Caco-2 (cell line): ENCODE results near the gene SLC27A4. TPM values are rescaled to one million over a fixed set of nuclear protein-coding genes. Genes with fewer than 3 reads are reported as not detected.

Experiments used
- BruUV-seq: library from RNA; stranded (reverse); fragments of 400-500 nt; replicated peaks from 2 replicates; lab custom pipeline; 2021; lab: Mats Ljungman, UMichigan
- CTCF ChIA-PET: fragments of 300-600 bp; sonication (Branson Sonifier 250); formaldehyde crosslinking; loops from one replicate; lab custom pipeline; 2022; ENCODE audit warnings: antibody characterized with exemption; lab: Charles Lee
- POLR2A ChIA-PET: fragments of 300-600 bp; sonication (Branson Sonifier 250); formaldehyde crosslinking; loops from one replicate; lab custom pipeline; 2022; ENCODE audit warnings: antibody characterized with exemption; lab: Charles Lee
- DNase-seq, 2 experiments: peaks; one replicate each; pipeline versions ENCODE4 v3.0.0 to v3.0.0-alpha.2; 2020 to 2022
- H3K27me3 ChIP-seq: replicated peaks from 2 replicates; pipeline ENCODE4 v1.6.0; 2011; ENCODE audit warnings: low read length; ENCODE audit not compliant: control insufficient read depth, insufficient read depth
- H3K36me3 ChIP-seq: 2 replicates; pipeline ENCODE4 v1.5.1; 2011; ENCODE audit warnings: low read length; ENCODE audit not compliant: control insufficient read depth, insufficient read depth
- H3K4me1 ChIP-seq: fragments of 250-450 bp; sonication (Bioruptor Pico); 2 replicates; pipeline ENCODE4 v1.5.1; 2020; ENCODE audit warnings: mild to moderate bottlenecking
- H3K4me3 ChIP-seq: 2 replicates; pipeline ENCODE4 v1.5.1; 2011; ENCODE audit warnings: low read depth, mild to moderate bottlenecking, control low read depth, low read length
- H3K9me3 ChIP-seq: fragments of 250-450 bp; sonication (Bioruptor Pico); 2 replicates; pipeline ENCODE4 v1.5.1; 2020; ENCODE audit warnings: mild to moderate bottlenecking, moderate library complexity
- H3K27ac Mint-ChIP-seq: one replicate; pipeline ENCODE4 v1.8.0; 2022; ENCODE audit warnings: mixed read lengths; ENCODE audit not compliant: unreplicated experiment
- H3K27me3 Mint-ChIP-seq: one replicate; pipeline ENCODE4 v1.8.0; 2022; ENCODE audit warnings: mixed read lengths; ENCODE audit not compliant: insufficient read depth, unreplicated experiment
- H3K36me3 Mint-ChIP-seq: one replicate; pipeline ENCODE4 v1.8.0; 2022; ENCODE audit warnings: mild to moderate bottlenecking, mixed read lengths; ENCODE audit not compliant: insufficient read depth, unreplicated experiment
- H3K4me1 Mint-ChIP-seq: one replicate; pipeline ENCODE4 v1.8.0; 2022; ENCODE audit warnings: low read depth, mixed read lengths; ENCODE audit not compliant: unreplicated experiment
- H3K4me3 Mint-ChIP-seq: one replicate; pipeline ENCODE4 v1.8.0; 2022; ENCODE audit warnings: mild to moderate bottlenecking, moderate library complexity, mixed read lengths; ENCODE audit not compliant: unreplicated experiment
- H3K9me3 Mint-ChIP-seq: one replicate; pipeline ENCODE4 v1.8.0; 2022; ENCODE audit warnings: mixed read lengths; ENCODE audit not compliant: unreplicated experiment
- intact Hi-C: fragments of 100-400 bp; cut with micrococcal nuclease; formaldehyde crosslinking; loops from one replicate; pipeline ENCODE4 v1.10.0; 2022; ENCODE audit not compliant: unreplicated experiment
- total RNA-seq: library from RNA; stranded (reverse); gene quantifications from 2 replicates; pipeline ENCODE4 v1.2.3, GENCODE V29; 2022
- TF ChIP-seq, protein P1 (sequence below), 2 experiments: fragments of 200-600 bp in 1 of 2; IDR thresholded peaks; 1 replicate in 1 of 2; 2 replicates in 1 of 2; pipeline versions ENCODE4 v1.5.1 to v1.8.0; 2011 to 2022; ENCODE audit warnings: antibody characterized with exemption in 1 of 2, control low read depth in 1 of 2, inconsistent platforms in 1 of 2, low read depth in 1 of 2, low read length in 1 of 2, mild to moderate bottlenecking in 1 of 2, moderate library complexity in 1 of 2; ENCODE audit not compliant: insufficient read depth in 1 of 2, severe bottlenecking in 1 of 2, unreplicated experiment in 1 of 2

The SLC27A4 gene
- total RNA-seq, 1 experiment from 2014 or later: 22.8 TPM

DNA sequence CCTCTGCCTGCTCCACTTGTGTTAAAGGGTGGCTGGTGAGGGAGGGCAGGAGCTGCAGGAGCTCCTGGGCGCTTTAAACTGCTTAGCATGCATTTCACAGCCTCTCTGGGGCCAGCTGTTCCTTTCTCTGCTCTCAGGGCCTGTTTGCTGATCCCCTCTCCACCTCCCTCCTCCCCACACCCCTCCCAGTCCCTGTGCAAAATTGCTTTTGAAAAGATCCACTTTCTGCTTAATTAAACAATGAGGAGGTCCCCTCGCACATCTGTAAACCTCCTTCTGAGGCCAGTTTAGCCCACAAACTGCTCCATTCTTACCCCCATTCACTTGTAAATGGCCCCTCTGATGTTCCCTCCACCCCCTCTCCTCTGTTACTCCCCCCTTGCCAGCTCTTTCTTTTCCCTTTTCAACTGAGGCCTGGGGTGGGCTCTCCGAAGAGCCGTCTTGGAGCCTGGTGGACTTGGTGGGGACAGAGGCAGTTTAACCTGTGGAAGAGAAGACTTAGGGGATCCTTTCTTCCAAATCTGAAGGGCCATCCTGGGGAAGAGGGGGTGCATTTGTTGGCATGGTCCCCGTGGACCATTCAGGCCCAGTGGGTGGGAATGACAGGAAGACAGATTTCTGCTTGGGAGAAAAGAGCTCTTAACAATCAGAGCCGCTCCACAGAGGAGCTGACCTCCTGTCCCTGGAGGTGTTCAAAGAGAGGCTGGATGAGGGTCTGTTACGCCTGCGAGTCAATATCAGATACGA lies 42.9 kb downstream of the SLC27A4 start:
- Mint-ChIP-seq H3K36me3 (peaks cover 16% of the 10 kb centered on the region), H3K27ac (no peak overlapping the region), H3K27me3 (no peaks in the 10 kb centered on the region), H3K4me1 (no peaks in the 10 kb centered on the region), H3K4me3 (no peak overlapping the region), H3K9me3 (no peaks in the 10 kb centered on the region)
- DNase-seq: no peak
- Histone ChIP-seq H3K27me3 (no peaks in the 10 kb centered on the region), H3K4me1 (no peaks in the 10 kb centered on the region), H3K36me3 (no peaks in the 10 kb centered on the region), H3K9me3 (no peaks in the 10 kb centered on the region), H3K4me3 (no peak overlapping the region)
- BruUV-seq: no TSS peak
- ChIA-PET CTCF (interaction anchor here (0.9 kb wide), 1 partner anchor 21 kb away, joined by 3 read pairs; no protein-coding TSS in a partner anchor), POLR2A (no interaction called here)
- TF ChIP-seq, protein P1, sequence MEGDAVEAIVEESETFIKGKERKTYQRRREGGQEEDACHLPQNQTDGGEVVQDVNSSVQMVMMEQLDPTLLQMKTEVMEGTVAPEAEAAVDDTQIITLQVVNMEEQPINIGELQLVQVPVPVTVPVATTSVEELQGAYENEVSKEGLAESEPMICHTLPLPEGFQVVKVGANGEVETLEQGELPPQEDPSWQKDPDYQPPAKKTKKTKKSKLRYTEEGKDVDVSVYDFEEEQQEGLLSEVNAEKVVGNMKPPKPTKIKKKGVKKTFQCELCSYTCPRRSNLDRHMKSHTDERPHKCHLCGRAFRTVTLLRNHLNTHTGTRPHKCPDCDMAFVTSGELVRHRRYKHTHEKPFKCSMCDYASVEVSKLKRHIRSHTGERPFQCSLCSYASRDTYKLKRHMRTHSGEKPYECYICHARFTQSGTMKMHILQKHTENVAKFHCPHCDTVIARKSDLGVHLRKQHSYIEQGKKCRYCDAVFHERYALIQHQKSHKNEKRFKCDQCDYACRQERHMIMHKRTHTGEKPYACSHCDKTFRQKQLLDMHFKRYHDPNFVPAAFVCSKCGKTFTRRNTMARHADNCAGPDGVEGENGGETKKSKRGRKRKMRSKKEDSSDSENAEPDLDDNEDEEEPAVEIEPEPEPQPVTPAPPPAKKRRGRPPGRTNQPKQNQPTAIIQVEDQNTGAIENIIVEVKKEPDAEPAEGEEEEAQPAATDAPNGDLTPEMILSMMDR (IDR thresholded peaks at IDR 0.05; ENCODE audit: insufficient read depth in 1 of 2, low read depth in 1 of 2, low read length in 1 of 2, severe bottlenecking in 1 of 2, unreplicated experiment in 1 of 2): no peak
- intact Hi-C loops: no loop called here

DNA sequence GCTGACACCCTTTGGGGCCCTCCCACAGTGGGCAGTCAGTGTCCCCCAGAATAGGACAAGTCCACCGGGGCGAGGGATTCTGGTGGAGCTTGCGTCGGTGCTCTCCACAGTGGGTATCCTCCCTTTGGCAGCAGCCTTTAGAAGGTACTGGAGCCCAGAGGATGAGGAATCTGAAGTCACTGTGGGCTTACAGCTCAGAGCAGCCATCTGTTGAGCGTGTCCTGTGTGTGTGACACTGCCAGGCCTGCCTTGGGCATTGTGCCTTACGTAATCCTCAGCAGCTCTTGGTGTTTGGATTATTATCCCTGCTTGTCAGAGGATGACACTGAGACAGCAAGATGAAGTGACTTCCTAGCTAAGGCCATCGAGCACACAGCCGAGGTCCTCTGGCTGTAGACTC lies 43.5 kb downstream of the SLC27A4 start:
- ChIA-PET CTCF (no interaction called here), POLR2A (no interaction called here)
- Mint-ChIP-seq H3K9me3 (no peaks in the 10 kb centered on the region), H3K4me1 (no peaks in the 10 kb centered on the region), H3K4me3 (no peak overlapping the region), H3K36me3 (peaks cover 10% of the 10 kb centered on the region), H3K27ac (no peak overlapping the region), H3K27me3 (no peaks in the 10 kb centered on the region)
- TF ChIP-seq, protein P1 (IDR thresholded peaks at IDR 0.05; ENCODE audit: insufficient read depth in 1 of 2, low read depth in 1 of 2, low read length in 1 of 2, severe bottlenecking in 1 of 2, unreplicated experiment in 1 of 2): no peak
- no peak overlapping the region for H3K4me3 ChIP-seq
- no peaks in the 10 kb centered on the region for H3K4me1 ChIP-seq
- H3K9me3 ChIP-seq: no peaks in the 10 kb centered on the region
- BruUV-seq: no TSS peak
- intact Hi-C loops: no loop called here
- no peak for DNase-seq
- H3K27me3 ChIP-seq: no peaks in the 10 kb centered on the region
- no peaks in the 10 kb centered on the region for H3K36me3 ChIP-seq

DNA sequence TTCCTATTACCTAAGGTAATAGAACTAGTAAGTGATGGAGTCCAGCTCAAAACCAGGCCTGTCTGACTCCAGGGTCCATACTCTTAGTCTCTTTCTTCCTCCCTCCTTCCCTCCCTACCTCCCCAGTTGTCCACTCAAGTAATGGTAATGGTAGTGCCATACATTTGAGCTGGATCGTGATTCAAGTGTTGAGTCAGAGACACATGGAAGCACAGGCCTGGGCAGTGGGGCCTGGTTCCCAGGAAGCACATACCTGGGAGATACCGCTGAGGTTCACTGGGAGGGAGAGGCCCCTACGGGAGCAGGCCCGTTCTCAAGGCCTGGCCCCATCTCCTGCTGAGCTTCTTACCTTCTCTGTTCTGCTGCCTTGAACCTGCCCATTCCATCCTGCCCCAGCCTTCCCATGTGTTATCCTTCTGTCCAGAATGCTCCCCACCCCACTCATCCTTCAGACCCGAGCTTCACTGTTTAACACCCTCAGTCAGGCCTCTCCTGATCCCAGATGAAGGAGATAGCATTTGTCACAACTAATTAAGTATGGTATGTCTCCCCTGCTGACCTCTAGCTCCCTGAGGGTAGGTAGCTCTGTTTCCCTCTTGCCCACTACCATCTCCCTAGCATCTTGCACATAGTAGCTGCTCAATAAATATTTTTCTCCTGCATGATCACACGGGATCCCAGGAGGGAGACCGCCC lies 44.6 kb downstream of the SLC27A4 start:
- peaks cover 8% of the 10 kb centered on the region for H3K36me3 Mint-ChIP-seq
- H3K36me3 ChIP-seq: no peaks in the 10 kb centered on the region
- intact Hi-C loops: no loop called here

More for the DNA sequence above, 44.6 kb downstream of the SLC27A4 start:
- H3K9me3 ChIP-seq: no peaks in the 10 kb centered on the region
- ChIA-PET POLR2A (no interaction called here), CTCF (no interaction called here)
- H3K27me3 ChIP-seq: no peaks in the 10 kb centered on the region
- no peak for DNase-seq
- Mint-ChIP-seq H3K27me3 (no peaks in the 10 kb centered on the region), H3K27ac (no peak overlapping the region), H3K9me3 (no peaks in the 10 kb centered on the region), H3K4me1 (no peaks in the 10 kb centered on the region), H3K4me3 (no peak overlapping the region)
- no peaks in the 10 kb centered on the region for H3K4me1 ChIP-seq
- BruUV-seq: no TSS peak
- TF ChIP-seq, protein P1 (IDR thresholded peaks at IDR 0.05; ENCODE audit: insufficient read depth in 1 of 2, low read depth in 1 of 2, low read length in 1 of 2, severe bottlenecking in 1 of 2, unreplicated experiment in 1 of 2): no peak
- H3K4me3 ChIP-seq: no peak overlapping the region
